Hippocampal formation (tissue), 2 donors: ENCODE data around the gene FAM120A.

Experiments used
- DNase-seq, 2 donors: peaks; one replicate each; lab custom pipeline; 2025; lab: John Stamatoyannopoulos, UW

The FAM120A gene

DNA sequence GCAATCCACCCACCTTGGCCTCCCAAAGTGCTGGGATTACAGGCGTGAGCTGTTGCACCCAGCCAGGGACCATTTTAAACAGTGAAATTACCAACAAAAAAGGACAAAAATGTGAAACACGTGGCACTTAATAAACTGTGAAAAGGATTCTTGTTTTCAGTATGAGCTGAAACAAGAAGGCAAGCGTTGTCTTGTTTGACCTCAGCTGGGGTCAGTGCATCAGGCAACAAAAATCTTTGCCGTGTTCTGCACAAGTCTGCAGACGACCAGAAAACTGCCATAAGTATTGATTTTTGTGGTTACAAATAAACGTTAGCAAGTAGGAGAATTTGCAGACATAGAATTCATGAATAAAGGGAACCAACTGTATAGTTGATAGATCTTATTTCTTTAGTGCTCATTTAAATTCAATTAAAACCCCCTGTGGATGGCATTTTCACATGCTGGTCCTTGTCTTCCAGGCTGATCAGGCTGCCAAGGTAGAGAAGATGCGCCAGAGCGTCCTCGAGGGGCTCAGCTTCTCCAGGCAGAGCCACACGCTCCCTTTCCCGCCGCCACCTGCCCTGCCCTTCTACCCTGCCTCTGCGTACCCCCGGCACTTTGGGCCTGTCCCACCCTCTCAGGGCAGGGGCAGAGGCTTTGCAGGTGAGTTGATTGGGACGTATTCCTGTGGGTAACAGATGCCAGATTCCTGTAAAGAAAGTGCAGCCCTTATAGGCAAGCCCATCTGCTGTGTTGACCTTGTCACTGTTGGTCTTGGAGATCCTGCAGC is 106.1 kb downstream of the FAM120A start:
- DNase-seq = no peak

DNA sequence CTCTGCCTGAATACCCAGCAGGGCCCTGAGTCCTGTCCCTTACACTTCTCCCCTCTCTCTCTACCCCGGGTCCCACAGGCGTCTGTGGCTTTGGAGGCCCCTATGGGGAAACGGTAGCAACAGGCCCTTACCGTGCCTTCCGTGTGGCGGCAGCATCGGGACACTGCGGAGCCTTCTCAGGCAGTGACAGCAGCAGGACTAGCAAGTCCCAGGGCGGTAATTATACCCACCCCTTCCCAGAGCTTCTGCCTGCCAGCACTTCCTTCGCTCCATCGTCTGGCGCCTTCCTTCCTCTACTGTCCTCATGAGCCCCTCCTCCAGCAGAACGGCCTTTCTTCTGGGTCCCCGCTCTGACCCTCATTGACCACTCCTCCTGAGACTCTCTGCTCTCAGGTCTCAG is 107.0 kb downstream of the FAM120A start:
- DNase-seq = no peak

DNA sequence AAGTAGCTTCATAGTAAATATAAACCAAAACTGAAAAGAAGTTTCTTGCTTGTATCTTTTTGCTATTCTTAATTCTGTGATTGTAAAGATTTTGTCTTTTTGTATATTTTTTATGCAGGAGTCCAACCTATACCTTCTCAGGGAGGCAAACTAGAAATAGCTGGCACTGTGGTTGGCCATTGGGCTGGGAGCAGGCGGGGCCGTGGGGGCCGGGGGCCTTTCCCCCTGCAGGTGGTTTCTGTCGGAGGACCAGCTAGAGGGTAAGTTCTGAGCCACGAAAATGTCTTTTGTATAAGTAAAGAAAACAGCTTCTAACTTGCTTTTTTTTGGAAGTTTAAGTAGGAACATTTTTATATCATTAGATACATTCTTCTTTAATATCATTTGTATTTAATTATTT is 109.5 kb downstream of the FAM120A start:
- DNase-seq = no peak

DNA sequence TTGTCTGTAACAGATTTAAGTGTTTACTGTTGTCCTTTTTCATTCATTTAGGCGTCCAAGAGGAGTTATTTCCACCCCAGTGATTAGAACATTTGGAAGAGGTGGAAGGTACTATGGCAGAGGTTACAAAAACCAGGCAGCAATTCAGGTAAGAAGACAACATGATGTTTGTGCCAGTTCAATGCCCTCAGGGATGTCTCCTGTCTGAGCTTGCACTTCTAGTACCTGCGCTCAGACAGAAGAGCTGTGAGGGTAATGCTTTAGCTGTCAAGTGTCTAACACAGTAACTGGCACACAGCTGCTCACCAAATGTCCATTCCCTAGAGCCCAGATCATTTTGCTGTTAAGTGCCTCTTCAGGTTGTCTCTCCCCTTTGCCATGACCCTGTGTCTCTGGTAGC is 110.7 kb downstream of the FAM120A start:
- DNase-seq = no peak

DNA sequence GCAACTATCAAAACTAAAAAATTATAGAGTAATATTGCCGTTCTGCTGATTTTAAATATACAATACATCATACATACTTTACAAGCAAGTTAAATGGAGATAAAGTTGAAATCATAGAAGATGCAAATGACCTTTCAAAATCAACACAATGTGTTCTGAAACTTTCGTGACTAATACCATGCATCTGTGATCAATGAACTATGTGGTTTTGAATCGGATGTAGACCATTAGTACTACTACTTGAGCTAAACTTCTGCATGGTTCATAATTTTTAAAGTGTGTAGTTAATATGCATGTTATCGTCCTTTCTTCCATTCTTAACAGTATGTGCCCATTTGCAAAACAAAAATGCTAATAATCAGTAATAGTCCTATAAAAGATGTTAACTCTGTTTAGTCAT is 113.6 kb downstream of the FAM120A start:
- DNase-seq = no peak

DNA sequence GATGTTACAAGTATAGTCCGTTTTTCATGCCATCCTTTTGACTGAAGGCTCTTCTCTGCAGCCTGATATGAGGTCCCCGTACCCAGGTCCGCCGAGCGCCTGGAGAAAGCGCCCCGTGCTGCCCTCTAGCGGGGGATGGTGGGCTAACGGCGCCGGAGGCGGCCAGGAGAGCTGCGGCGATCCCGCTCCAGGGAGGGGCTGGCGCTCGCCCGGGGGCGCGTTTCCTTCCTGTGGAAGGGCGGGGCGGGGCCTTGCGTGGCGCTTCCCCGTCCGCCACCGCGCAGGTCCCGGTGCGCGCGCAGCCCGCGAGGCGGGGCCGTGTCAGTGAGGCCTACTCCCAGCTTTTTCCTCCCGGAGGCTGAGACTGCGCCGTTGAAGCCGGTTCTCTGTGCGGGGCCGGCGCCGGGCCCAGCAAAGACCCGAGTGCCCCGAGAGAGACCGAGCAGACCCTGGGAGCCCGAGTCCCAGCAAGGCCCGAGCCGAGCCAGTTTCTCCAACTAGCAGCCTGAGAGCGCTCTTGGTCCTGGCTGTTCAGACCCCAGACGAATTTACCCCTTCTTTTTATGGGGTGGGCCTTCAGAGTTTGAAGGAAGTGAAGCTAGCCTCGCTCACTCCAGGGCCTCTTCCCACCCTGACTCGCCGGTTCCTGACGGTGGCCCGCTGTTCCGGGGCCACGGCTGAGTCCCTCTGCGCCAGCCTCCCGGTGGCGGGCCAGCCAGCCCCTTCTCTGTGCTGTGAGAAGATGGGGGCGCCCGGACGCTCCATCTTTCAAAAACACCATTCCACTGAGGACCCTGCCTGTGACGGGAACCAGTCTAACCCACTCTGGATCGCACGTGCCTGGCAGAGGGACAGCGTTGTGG is 115.2 kb downstream of the FAM120A start:
- DNase-seq = peak; percentile 97 to 98

DNA sequence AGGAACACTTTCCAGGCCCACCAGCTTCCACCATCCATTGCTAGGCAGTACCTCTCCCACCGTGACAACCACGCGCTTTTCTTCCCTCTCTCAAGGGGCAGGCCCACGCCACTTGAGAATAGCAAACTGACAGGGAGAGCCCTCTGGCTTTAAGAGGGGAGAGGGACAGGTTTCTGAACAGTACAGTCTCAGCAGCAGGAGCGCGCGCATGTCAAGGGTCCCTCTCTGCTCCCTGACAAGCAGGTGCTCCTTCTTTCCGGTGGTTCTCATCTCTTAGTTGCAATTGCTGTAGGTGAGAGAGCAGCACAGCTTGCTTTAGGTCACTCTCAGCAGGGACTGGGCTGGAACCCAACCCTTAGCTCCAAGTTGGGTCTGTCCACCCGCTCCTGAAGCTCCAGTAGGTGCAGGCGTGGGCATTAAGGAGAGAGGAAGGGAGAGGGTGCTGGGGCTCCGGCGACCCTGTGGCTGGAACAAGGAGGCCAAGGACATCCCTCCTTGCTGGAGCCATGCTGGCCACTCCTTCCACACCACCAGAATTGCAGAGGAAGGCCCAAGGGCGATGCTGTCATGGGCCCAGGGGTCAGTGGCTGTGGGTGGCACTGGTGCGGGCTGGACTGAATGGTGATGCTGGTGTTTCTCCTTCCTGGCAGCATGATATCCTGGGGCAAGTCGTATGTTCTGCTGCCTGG is 115.9 kb downstream of the FAM120A start:
- no peak for DNase-seq

DNA sequence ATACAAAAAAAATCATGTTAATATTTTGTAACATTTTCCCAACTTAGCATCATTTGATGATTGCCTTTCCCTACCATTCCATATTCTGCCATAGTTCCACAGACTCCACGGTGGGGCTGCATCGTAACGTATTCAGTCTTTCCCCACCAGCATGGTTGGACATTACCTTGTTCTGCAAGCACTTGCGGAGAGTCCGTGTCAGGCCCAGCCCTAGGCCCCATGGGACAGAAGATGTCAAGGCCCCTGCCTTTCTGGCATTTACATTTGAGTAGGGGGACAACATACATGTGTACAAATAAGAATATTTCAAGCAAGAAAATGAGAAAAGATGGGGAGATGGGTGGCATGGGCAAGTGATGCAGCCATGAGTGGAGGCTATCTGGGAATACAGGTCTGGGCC is 116.7 kb downstream of the FAM120A start:
- no peak for DNase-seq

DNA sequence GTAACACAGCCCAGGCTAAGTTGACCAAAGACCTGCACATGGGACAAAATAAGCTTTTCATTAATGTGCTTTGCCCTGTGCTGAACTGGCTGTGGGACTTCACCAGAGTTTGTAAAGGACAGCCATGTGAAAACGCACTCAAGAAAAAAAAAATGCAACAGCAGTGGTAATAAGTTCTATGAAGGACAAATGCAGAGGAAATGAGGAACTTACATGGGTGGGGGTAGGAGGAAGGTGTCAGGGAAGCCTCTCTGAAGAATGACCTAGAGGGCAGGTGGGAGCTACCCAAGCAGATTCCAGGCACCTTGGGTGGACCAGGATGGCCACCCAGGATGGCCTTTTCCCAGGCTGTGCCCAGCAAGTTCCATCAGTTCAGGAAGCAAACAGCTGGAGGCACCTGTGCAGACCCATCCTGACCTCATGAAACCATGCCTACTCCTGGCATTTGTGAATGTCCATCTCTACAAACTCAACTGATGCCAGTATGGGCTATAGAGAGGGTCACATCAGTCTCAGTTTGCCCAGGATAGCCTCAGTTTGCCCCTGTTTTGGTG is 118.2 kb downstream of the FAM120A start:
- DNase-seq = no peak

DNA sequence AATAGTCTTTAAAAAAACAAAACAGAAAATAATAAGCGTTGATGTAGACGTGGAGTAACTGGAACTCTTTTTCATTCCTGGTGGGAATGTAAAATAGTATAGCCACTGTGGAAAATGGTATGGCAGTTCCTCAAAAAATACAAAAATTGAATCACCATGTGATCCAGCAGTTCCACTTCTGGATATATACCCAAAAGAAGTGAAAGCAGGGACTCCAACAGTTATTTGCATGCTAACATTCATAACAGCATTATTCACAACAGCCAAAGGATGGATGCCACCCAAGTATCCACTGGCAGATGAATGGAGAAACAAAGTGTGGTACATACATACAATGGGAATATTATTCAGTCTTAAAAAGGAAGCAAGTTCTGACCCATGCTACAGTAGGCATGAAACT is 120.7 kb downstream of the FAM120A start:
- no peak for DNase-seq

DNA sequence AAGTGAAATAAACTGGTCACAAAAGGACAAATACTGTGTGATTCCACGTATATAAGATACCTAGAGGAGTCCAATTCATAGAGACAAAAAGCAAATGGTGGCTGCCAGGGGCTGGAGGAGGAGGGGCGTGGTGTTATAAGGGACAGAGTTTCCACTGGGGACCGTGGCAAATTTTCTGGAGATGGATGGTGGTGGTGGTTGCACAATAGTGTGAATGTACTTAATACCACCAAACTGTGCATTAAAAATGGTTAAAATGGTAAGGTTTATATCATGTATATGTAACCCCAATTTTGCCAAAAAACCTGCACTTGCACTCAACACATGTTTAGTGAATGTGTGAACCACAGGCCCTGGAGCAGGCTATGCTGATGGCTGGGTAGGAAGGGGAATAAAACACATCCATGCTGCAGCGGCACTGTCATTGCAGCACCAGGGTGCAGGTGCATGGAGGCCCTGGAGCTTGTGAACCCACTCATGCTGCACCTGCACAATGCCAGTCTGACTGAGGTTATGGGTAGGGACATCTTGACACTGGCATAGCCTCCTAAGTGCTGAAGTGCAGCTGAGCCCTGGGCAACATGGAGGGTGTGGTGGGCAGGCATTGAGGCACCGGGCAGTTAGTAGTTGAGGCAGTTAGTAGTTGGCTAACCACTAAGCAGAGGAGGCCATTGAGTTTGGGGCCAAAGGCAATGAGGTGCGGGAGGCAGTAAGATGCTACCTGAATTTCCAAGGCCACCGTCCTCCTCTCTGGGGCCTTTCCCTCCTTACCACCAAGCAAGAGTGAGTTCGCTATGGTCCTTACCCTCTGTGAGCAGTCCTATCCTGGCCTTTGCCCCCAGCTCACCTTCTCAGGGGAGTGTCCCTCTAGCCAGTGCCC is 121.4 kb downstream of the FAM120A start:
- no peak for DNase-seq

DNA sequence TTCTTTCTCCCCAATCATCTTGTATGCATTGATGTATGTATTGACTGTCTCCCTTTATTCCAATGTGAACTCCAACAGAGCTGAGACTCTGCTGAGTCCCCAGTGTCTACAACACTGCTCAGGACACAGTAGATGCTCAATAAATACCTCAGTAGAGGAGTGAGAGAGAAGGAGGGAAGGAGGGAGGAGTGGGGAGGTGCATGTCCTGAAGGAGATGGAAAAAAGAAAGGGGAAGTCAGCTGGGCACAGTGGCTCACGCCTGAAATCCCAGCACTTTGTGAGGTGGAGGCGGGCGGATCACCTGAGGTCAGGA is 122.0 kb downstream of the FAM120A start:
- no peak for DNase-seq

DNA sequence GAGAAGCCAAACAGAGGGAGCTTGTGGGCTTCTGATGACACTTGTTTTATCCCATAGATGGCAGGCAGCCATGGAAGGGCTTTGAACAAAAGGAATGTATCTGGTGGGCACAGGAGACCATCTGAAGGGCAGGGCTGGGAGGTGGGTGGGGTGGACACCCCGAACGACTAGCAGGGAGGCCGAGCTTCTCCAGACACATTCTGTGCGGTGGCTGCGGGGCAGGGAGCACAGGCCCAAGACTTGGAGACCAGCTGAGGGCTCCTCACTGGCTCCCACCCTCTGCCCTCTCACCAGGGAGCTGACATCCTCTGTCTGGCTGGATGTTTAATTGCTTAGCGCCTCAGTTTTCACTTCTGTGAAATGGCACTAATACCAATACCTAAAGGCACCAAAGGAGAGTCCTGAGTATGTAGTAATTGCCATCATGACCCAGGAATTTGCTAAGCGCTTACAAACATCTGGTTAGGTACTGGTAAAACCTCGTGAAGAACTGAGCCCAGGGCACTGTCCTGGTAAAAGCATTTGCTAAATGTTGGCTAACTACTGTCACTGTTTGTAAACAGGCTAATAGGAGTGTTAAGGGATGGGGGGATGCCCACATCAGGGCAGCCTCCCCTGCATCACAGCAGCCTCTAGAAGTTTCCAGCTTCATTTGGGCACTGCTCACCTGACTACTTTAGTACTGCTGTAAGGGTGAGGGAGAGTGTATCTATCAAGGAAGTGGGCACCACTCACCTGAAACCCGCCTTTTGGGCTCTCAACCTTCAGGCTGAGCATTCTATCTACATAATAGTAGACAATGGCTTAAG is 122.8 kb downstream of the FAM120A start:
- DNase-seq = no peak

DNA sequence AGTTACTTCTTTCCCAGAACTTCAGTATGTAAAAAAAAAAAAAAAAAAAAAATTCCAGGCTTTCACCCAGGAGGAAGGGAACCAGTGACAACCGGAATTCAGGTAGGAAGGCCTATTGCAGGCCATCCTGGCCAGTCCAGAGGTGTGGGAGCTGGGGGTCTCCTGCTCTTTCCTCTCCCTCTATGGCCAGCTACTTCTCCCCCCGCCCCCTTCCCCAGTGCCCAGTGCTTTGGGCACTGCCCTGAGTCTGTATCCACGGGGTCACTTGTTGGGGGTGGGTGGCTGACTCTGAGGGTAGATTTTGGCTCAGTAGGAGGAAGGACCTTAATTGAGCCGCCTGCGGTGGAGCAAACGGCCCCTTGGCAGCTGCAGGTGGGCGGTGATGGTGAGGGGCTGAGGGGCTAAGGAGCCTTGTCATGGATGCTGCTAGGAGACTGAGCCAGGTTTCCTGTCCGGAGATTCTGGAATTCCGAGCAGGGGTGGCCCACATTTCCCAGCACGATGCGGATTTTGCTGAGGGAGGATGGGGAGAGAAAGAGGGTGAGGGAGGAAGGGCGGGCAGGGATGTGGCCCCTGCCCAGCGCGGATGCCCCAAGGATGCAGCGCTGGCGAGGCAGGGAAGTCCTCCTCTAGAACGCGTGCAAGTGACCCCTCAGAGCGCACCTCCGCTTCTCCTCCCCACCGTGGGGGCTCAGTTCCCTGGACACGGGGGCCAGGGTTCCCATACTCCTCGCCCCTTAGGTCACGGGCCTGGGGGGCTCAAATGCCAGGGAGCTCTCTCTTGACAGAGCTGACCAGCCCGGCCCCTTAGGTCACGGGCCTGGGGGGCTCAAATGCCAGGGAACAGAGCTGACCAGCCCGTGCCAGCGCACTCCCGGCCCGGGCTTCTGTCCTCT is 123.7 kb downstream of the FAM120A start:
- DNase-seq = no peak

DNA sequence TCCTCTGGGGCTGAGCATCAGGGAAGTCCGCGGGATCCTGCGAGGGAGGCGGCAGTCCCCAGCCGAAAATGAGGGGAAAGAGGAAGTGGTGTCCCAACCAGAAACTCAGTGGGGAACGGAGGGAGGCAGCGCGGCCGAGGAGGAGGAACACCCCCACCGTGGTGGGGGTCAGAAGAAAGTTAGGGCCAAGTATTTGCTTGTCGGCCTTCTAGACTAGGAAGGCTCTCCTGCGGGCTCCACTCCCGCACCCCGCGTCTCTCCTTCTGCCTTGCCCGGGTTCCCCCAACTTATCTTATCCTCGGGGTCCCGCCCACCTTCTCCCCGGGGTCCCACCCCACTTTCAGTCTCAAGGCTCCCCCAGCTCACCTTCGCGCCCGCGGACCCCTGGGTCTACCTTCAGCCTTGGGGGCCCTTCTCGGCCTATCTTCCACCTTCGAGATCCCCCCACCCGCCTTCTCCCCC is 124.3 kb downstream of the FAM120A start:
- peak in 1 of 2 donors; percentile 38 for DNase-seq

DNA sequence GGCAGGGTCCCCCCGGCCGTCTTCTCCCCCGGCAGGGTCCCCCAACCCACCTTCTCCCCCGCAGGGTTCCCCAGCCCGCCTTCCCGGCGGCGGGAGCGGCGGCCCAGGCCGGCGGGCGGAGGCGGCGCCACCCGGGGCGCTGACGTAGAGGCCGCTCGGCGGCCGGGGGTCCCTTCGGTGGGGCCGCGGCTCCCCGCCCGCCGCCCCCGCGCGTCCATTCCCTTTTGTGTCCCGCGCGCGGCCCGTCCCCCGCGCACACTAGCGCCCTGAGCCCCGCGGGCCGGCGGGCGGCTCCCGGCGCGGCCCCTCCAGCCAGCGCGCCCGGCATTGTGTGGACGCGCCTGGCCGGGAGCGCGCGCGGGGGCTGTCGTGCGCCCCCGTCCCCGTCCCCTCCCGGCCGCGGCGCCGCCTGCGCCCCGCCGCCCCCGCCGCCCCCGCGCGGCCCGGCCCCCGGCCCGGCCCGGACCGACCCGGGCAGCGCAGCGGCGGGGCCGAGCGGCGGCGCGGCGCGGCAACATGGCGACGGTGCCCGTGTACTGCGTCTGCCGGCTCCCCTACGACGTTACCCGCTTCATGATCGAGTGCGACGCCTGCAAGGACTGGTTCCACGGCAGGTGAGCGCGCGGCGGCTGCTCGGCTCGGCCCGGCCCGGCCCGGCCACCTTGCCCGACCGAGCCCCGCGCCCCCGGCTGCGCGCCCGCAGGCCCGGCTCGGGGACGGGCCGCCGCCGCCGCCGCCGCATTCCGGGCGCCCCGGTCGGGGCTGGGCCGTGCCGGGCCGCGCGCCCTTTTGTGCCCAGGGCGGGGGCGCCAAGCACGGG is 125.0 kb downstream of the FAM120A start, which contains the start of gene PHF2:
PHF2 (plus strand) TSS at position 327 of the 820 bp plus-strand sequence; CDS start at position 517, 190 bp downstream.
- no peak for DNase-seq

DNA sequence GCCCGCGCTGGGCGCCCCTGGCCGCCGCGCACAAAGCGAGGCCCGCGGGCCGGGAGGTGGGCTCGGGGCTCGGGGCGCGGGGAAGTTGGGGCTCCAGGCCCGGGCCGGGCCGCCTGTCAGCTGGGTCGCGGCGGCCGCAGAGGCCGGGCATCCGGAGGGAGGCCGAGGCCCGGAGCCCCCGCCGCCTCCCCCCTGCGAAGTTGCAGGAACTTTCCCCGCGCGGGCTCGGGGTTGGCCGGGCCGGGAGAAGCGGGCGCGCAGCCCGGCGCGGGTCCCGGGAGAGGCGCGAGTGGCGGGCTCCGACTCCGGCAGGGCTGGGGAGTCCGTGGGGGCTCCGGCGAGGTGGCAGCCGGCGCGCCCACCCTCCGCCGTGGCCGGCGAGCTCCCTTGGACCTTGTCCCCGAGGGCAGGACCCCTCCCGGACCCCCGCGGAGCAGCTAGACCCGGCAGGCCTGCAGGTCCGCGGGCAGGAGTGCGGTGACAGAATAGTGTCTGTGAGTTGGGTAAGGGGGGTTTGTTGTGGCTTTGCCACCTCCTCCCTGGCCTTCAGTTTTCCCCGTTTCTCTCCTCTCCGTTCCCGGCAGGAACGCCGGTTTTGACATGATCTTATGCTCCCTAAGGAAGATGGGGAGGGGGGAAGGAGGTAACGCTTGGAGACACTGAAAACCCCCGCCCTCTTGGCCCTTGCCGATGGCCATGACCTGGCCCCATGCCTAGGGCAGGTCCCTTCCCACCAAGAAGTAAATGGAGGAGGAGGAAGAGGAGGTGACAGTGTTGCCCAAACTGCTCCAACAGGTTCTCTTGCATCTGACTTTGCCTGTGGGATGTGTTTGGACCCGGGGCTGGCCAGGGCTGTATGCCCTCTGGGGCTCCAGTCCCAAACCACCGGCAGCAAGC is 125.8 kb downstream of the FAM120A start:
- no peak for DNase-seq
